HEK293 (cell line): ENCODE measurements around the gene LDLRAD4.

Experiments
- CTCF ChIA-PET: fragments of 350-600 bp; formaldehyde crosslinking; extraction: SDS; loops from one replicate; lab custom pipeline; 2021; ENCODE audit warnings: antibody characterized with exemption; lab: Yijun Ruan, JAX
- POLR2A ChIA-PET: fragments of 300-600 bp; formaldehyde crosslinking; extraction: SDS; loops from one replicate; lab custom pipeline; 2020; ENCODE audit warnings: antibody characterized with exemption, inconsistent platforms; lab: Yijun Ruan, JAX
- H3K27ac ChIP-seq: fragments of 200-500 bp; sonication (Bioruptor generic); 2 replicates; pipeline ENCODE4 v1.5.1; 2014; ENCODE audit warnings: low read depth, low read length, control low read depth, inconsistent platforms; ENCODE audit errors: extremely low read depth
- H3K36me3 ChIP-seq, 2 experiments: fragments of 200-500 bp in 1 of 2; sonication (Bioruptor generic) in 1 of 2; 1 replicate in 1 of 2; 2 replicates in 1 of 2; pipeline ENCODE4 v1.5.1; 2014 to 2017; ENCODE audit warnings: inconsistent platforms in 2 of 2, low read length in 2 of 2; ENCODE audit not compliant: control insufficient read depth in 2 of 2, insufficient read depth in 1 of 2
- H3K4me1 ChIP-seq: fragments of 200-500 bp; sonication (Bioruptor generic); 2 replicates; pipeline ENCODE4 v1.5.1; 2014; ENCODE audit warnings: mild to moderate bottlenecking, low read length, inconsistent platforms; ENCODE audit not compliant: control insufficient read depth, insufficient read depth
- H3K4me3 ChIP-seq: 2 replicates; pipeline ENCODE4 v1.5.1; 2011; ENCODE audit warnings: low read depth, mild to moderate bottlenecking, control low read depth, low read length, moderate library complexity
- H3K9me3 ChIP-seq: fragments of 200-500 bp; sonication (Bioruptor generic); 2 replicates; pipeline ENCODE4 v1.5.1; 2014; ENCODE audit warnings: low read depth, low read length, inconsistent platforms; ENCODE audit not compliant: control insufficient read depth, insufficient read depth
- MYNN ChIP-seq: fragments of 450-650 bp; formaldehyde crosslinking; IDR thresholded peaks from 2 replicates; pipeline ENCODE4 v1.5.1; 2016; ENCODE audit warnings: missing biosample characterization, missing genetic modification characterization, borderline replicate concordance
- OSR2 ChIP-seq: fragments of 450-650 bp; formaldehyde crosslinking; IDR thresholded peaks from 2 replicates; pipeline ENCODE4 v1.5.1; 2016; ENCODE audit warnings: missing biosample characterization, missing genetic modification characterization
- PBX3 ChIP-seq: sonication (generic); formaldehyde crosslinking; IDR thresholded peaks from 2 replicates; pipeline ENCODE4 v1.8.1; 2022; ENCODE audit warnings: mild to moderate bottlenecking, moderate library complexity, missing genetic modification reagents
- ZBTB7A ChIP-seq: fragments of 450-650 bp; formaldehyde crosslinking; IDR thresholded peaks from 2 replicates; pipeline ENCODE4 v1.5.1; 2016; ENCODE audit warnings: low read depth, missing biosample characterization, missing genetic modification characterization
- ZFHX2 ChIP-seq: fragments of 450-650 bp; formaldehyde crosslinking; conservative IDR thresholded peaks from 2 replicates; pipeline ENCODE4 v1.5.1; 2016; ENCODE audit warnings: missing biosample characterization, missing genetic modification characterization
- ZFP37 ChIP-seq: fragments of 450-650 bp; formaldehyde crosslinking; IDR thresholded peaks from 2 replicates; pipeline ENCODE4 v1.5.1; 2016; ENCODE audit warnings: missing biosample characterization, missing genetic modification characterization
- ZNF132 ChIP-seq: fragments of 450-650 bp; formaldehyde crosslinking; IDR thresholded peaks from 2 replicates; pipeline ENCODE4 v1.5.1; 2017; ENCODE audit warnings: missing biosample characterization, missing genetic modification characterization, borderline replicate concordance
- ZNF140 ChIP-seq: fragments of 450-650 bp; formaldehyde crosslinking; IDR thresholded peaks from 2 replicates; pipeline ENCODE4 v1.5.1; 2016; ENCODE audit warnings: missing biosample characterization, missing genetic modification characterization
- ZNF157 ChIP-seq: fragments of 450-650 bp; formaldehyde crosslinking; IDR thresholded peaks from 2 replicates; pipeline ENCODE4 v1.5.1; 2016; ENCODE audit warnings: missing biosample characterization, missing genetic modification characterization
- ZNF248 ChIP-seq: fragments of 450-650 bp; formaldehyde crosslinking; IDR thresholded peaks from 2 replicates; pipeline ENCODE4 v1.5.1; 2017; ENCODE audit warnings: missing biosample characterization, missing genetic modification characterization
- ZNF518A ChIP-seq: fragments of 450-650 bp; formaldehyde crosslinking; conservative IDR thresholded peaks from 2 replicates; pipeline ENCODE4 v1.5.1; 2016; ENCODE audit warnings: low read depth, missing biosample characterization, missing genetic modification characterization
- ZNF529 ChIP-seq: fragments of 450-650 bp; formaldehyde crosslinking; IDR thresholded peaks from 2 replicates; pipeline ENCODE4 v1.5.1; 2017; ENCODE audit warnings: missing genetic modification characterization, missing biosample characterization; ENCODE audit not compliant: insufficient replicate concordance
- ZNF561 ChIP-seq: fragments of 450-650 bp; IDR thresholded peaks from 2 replicates; pipeline ENCODE4 v1.5.1; 2018; ENCODE audit warnings: missing biosample characterization, missing genetic modification characterization, borderline replicate concordance
- ZNF580 ChIP-seq: fragments of 450-650 bp; formaldehyde crosslinking; IDR thresholded peaks from 2 replicates; pipeline ENCODE4 v1.5.1; 2016; ENCODE audit warnings: missing biosample characterization, missing genetic modification characterization
- ZNF768 ChIP-seq: fragments of 450-650 bp; formaldehyde crosslinking; IDR thresholded peaks from 2 replicates; pipeline ENCODE4 v1.5.1; 2018; ENCODE audit warnings: missing biosample characterization, mild to moderate bottlenecking, missing genetic modification characterization
- ZSCAN23 ChIP-seq: fragments of 450-650 bp; formaldehyde crosslinking; IDR thresholded peaks from 2 replicates; pipeline ENCODE4 v1.5.1; 2016; ENCODE audit warnings: missing biosample characterization, missing genetic modification characterization
- ZSCAN4 ChIP-seq: fragments of 450-650 bp; formaldehyde crosslinking; IDR thresholded peaks from 2 replicates; pipeline ENCODE4 v1.5.1; 2017; ENCODE audit warnings: missing biosample characterization, missing genetic modification characterization

Gene LDLRAD4

GRCh38 chr18:13394801-13395200 lies 176.2 kb downstream of the LDLRAD4 start:
- no peak overlapping the region for H3K4me3 ChIP-seq
- H3K4me1 ChIP-seq: no peaks in the 10 kb centered on the region; the same call in 1 of the 2 replicates
- no peaks in the 10 kb centered on the region for H3K9me3 ChIP-seq
- ChIA-PET POLR2A (interaction anchor here (0.6 kb wide), 1 partner anchor 1019 kb away, joined by 7 read pairs; no protein-coding TSS in a partner anchor), CTCF (interaction anchor here (0.6 to 0.7 kb wide), 2 partner anchors 12 to 136 kb away, joined by 3 to 4 read pairs; no protein-coding TSS in a partner anchor)
- TF ChIP-seq ZNF561 (tag by site-specific recombination) (no peak), PBX3 (CRISPR knock-in tag) (no peak), ZSCAN4 (tag by site-specific recombination) (no peak), ZNF157 (tag by site-specific recombination) (no peak), ZSCAN23 (no peak), ZNF768 (tag by site-specific recombination) (no peak), ZNF518A (tag by site-specific recombination) (no peak), OSR2 (tag by site-specific recombination) (no peak), ZBTB7A (tag by site-specific recombination) (no peak)
- no peaks in the 10 kb centered on the region for H3K36me3 ChIP-seq
- H3K27ac ChIP-seq: no peak overlapping the region

GRCh38 chr18:13395577-13395976 lies 177.0 kb downstream of the LDLRAD4 start:
- H3K4me1 ChIP-seq: no peaks in the 10 kb centered on the region; the same call in 1 of the 2 replicates
- H3K27ac ChIP-seq: no peak overlapping the region
- no peak overlapping the region for H3K4me3 ChIP-seq
- ChIA-PET CTCF (interaction anchor here (0.7 kb wide), 1 partner anchor 265 kb away, joined by 3 read pairs; no protein-coding TSS in a partner anchor), POLR2A (interaction anchor here (0.7 kb wide), 1 partner anchor 127 kb away, joined by 6 read pairs; no protein-coding TSS in a partner anchor)
- H3K36me3 ChIP-seq: no peaks in the 10 kb centered on the region
- TF ChIP-seq ZNF248 (tag by site-specific recombination) (no peak), ZSCAN23 (no peak), ZFP37 (tag by site-specific recombination) (no peak), ZNF580 (tag by site-specific recombination) (no peak), MYNN (no peak), ZNF529 (tag by site-specific recombination) (no peak), ZNF140 (no peak), ZNF132 (tag by site-specific recombination) (no peak), ZFHX2 (no peak)
- no peaks in the 10 kb centered on the region for H3K9me3 ChIP-seq
